ENCODE data around the gene TBCK. TPM values are rescaled to one million over a fixed set of nuclear protein-coding genes. Genes with fewer than 3 reads are reported as not detected.

Gene TBCK
- total RNA-seq, 1 experiment from 2014 or later = 7.6 TPM

- H3K27ac ChIP-seq (ENCODE audit: low read length) = no peak overlapping the region
- H3K79me2 ChIP-seq (ENCODE audit: low read length) = no peaks in the 10 kb centered on the region
- H3K4me2 ChIP-seq (ENCODE audit: low read length) = no peak overlapping the region
- no peaks in the 10 kb centered on the region for H4K20me1 ChIP-seq (ENCODE audit: low read length)
- H3K4me3 ChIP-seq (ENCODE audit: low read length) = no peak overlapping the region
- intact Hi-C loops (cut with micrococcal nuclease) = no loop called here
- no peak overlapping the region for H2AFZ ChIP-seq (ENCODE audit: low read length)
- no peak for ATAC-seq
- H3F3A ChIP-seq (ENCODE audit: low read length, unreplicated experiment) = no peaks in the 10 kb centered on the region
- no peaks in the 10 kb centered on the region for H3K27me3 ChIP-seq (ENCODE audit: low read length)
- ChIA-PET CTCF (no interaction called here), POLR2A (ENCODE audit: unreplicated experiment) (no interaction called here)
- TF ChIP-seq, protein P1, sequence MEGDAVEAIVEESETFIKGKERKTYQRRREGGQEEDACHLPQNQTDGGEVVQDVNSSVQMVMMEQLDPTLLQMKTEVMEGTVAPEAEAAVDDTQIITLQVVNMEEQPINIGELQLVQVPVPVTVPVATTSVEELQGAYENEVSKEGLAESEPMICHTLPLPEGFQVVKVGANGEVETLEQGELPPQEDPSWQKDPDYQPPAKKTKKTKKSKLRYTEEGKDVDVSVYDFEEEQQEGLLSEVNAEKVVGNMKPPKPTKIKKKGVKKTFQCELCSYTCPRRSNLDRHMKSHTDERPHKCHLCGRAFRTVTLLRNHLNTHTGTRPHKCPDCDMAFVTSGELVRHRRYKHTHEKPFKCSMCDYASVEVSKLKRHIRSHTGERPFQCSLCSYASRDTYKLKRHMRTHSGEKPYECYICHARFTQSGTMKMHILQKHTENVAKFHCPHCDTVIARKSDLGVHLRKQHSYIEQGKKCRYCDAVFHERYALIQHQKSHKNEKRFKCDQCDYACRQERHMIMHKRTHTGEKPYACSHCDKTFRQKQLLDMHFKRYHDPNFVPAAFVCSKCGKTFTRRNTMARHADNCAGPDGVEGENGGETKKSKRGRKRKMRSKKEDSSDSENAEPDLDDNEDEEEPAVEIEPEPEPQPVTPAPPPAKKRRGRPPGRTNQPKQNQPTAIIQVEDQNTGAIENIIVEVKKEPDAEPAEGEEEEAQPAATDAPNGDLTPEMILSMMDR (conservative IDR thresholded peaks at IDR 0.05; ENCODE audit: low read depth, low read length) = no peak
- TF ChIP-seq EZH2 (IDR thresholded peaks at IDR 0.05; ENCODE audit: low read length, unreplicated experiment) = no peak
- no peak for TF ChIP-seq EZH2phosphoT487 (IDR thresholded peaks at IDR 0.05; ENCODE audit: borderline replicate concordance, low read length)
- H3K36me3 ChIP-seq (ENCODE audit: low read depth, low read length) = no peaks in the 10 kb centered on the region
- no peak overlapping the region for H3K9ac ChIP-seq (ENCODE audit: low read length)
- no peak for DNase-seq
- H3K9me3 ChIP-seq (ENCODE audit: low read length) = no peaks in the 10 kb centered on the region
- H3K9me2 ChIP-seq (replicated peaks; ENCODE audit: low read length) = no peaks in the 10 kb centered on the region
- no peaks in the 10 kb centered on the region for H3K4me1 ChIP-seq (ENCODE audit: insufficient read depth, low read length)
- BruUV-seq (replicated peaks) = no TSS peak
Observed at GRCh38 chr4:105998171-105999063, 317.6 kb downstream of the TBCK start.

DNA sequence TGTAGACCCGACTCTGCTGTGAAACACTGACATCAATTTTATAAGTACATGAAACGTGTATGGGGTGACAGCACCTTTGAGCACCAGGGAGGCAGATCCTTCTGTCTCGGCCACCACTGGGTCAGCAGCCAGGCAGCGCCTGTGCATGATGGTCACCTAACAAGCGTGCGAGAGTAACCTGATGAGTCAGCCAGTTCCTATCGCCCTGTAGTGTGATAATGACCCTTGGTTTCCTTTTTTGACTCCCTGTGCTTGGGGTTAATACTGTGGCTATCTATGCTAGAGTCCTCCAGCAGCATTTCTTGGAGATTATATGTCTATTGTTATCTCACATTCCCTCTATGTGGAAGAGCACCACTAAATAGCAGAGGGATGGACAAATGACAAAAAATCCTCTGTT is 319.2 kb downstream of the TBCK start:
- ChIA-PET CTCF (no interaction called here), POLR2A (ENCODE audit: unreplicated experiment) (no interaction called here)
- intact Hi-C loops (cut with micrococcal nuclease) = no loop called here
- no TSS peak for BruUV-seq (replicated peaks)
- no peaks in the 10 kb centered on the region for H3K79me2 ChIP-seq (ENCODE audit: low read length)
- H4K20me1 ChIP-seq (ENCODE audit: low read length) = no peaks in the 10 kb centered on the region
- TF ChIP-seq EZH2 (IDR thresholded peaks at IDR 0.05; ENCODE audit: low read length, unreplicated experiment) (no peak), EZH2phosphoT487 (IDR thresholded peaks at IDR 0.05; ENCODE audit: borderline replicate concordance, low read length) (no peak)
- TF ChIP-seq, protein P1 (conservative IDR thresholded peaks at IDR 0.05; ENCODE audit: low read depth, low read length) = no peak
- H2AFZ ChIP-seq (ENCODE audit: low read length) = no peak overlapping the region
- no peak overlapping the region for H3K9ac ChIP-seq (ENCODE audit: low read length)
- H3K4me1 ChIP-seq (ENCODE audit: insufficient read depth, low read length) = peaks cover 1% of the 10 kb centered on the region
- H3K4me3 ChIP-seq (ENCODE audit: low read length) = no peak overlapping the region
- DNase-seq (no peak), ATAC-seq (no peak)
- no peaks in the 10 kb centered on the region for H3K27me3 ChIP-seq (ENCODE audit: low read length)
- no peaks in the 10 kb centered on the region for H3K36me3 ChIP-seq (ENCODE audit: low read depth, low read length)
- H3K9me2 ChIP-seq (replicated peaks; ENCODE audit: low read length) = no peaks in the 10 kb centered on the region
- H3F3A ChIP-seq (ENCODE audit: low read length, unreplicated experiment) = no peaks in the 10 kb centered on the region
- no peak overlapping the region for H3K4me2 ChIP-seq (ENCODE audit: low read length)
- H3K27ac ChIP-seq (ENCODE audit: low read length) = no peak overlapping the region
- no peaks in the 10 kb centered on the region for H3K9me3 ChIP-seq (ENCODE audit: low read length)

DNA sequence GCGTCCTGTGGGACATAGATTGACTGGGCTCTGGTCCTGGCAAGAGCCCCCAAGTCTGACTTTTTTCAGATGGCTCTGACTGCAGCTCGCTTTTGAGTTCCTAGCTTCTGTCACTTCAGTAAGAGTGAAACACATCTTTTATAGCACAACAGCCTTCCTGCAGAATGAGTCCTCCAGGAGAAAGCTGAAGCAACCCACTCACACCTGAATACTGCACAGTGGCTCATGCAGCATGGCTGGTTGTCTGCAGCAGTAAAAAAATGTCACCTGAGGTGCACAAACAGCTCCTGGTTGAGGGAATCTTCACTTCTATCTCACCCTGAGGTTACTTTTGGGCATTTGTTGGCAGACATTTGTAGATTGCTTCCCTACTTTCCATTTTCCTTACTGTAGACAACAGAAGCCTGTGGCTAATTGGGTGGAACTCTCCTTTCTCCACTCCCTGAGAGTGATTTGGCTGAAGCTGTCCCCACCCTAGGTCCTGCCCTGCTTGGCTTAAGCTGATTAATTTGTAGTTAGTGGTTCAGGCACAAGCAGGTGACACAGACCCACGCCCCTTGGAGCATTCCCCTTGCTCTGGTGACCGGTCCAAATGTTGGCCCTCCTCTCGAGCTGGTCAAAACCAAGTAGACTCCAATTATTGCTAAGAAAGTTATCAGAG is 321.0 kb downstream of the TBCK start:
- Histone ChIP-seq H3K36me3 (ENCODE audit: low read depth, low read length) (no peaks in the 10 kb centered on the region), H3K4me2 (ENCODE audit: low read length) (no peak overlapping the region), H2AFZ (ENCODE audit: low read length) (no peak overlapping the region), H3K79me2 (ENCODE audit: low read length) (no peaks in the 10 kb centered on the region), H3K27ac (ENCODE audit: low read length) (no peak overlapping the region), H3K9me2 (replicated peaks; ENCODE audit: low read length) (no peaks in the 10 kb centered on the region), H3K9ac (ENCODE audit: low read length) (no peak overlapping the region), H3K9me3 (ENCODE audit: low read length) (no peaks in the 10 kb centered on the region), H3K27me3 (ENCODE audit: low read length) (no peaks in the 10 kb centered on the region), H3K4me1 (ENCODE audit: insufficient read depth, low read length) (peaks cover 18% of the 10 kb centered on the region), H3K4me3 (ENCODE audit: low read length) (no peak overlapping the region), H3F3A (ENCODE audit: low read length, unreplicated experiment) (no peaks in the 10 kb centered on the region), H4K20me1 (ENCODE audit: low read length) (no peaks in the 10 kb centered on the region)
- CTCF ChIA-PET = no interaction called here
- TF ChIP-seq EZH2phosphoT487 (IDR thresholded peaks at IDR 0.05; ENCODE audit: borderline replicate concordance, low read length) (no peak), EZH2 (IDR thresholded peaks at IDR 0.05; ENCODE audit: low read length, unreplicated experiment) (no peak)
- TF ChIP-seq, protein P1 (conservative IDR thresholded peaks at IDR 0.05; ENCODE audit: low read depth, low read length) = no peak
- no TSS peak for BruUV-seq (replicated peaks)
- no peak for DNase-seq
- intact Hi-C loops (cut with micrococcal nuclease) = no loop called here
- POLR2A ChIA-PET (ENCODE audit: unreplicated experiment) = no interaction called here
- no peak for ATAC-seq

Measured in PC-3 (cell line).